Measurements from ENCODE around the gene LRP8.

LRP8 gene

GRCh38 chr1:53341521-53341895, 13.6 kb upstream of the LRP8 start:
- in situ Hi-C loops (cut with HindIII; ENCODE audit: low sequenced_read_pairs) = loop anchor here (5.0 kb wide), 2 partner anchors 39 to 41 kb away; no protein-coding TSS in a partner anchor

- in situ Hi-C loops (cut with HindIII; ENCODE audit: low sequenced_read_pairs) = loop anchor here (5.0 kb wide), 2 partner anchors 39 to 41 kb away; no protein-coding TSS in a partner anchor
These were observed 13.0 kb upstream of the LRP8 start for GRCh38 chr1:53340660-53341520.

- in situ Hi-C loops (cut with HindIII; ENCODE audit: low sequenced_read_pairs) = loop anchor here (5.0 kb wide), 2 partner anchors 38 to 42 kb away; no protein-coding TSS in a partner anchor
These were observed 12.1 kb upstream of the LRP8 start for GRCh38 chr1:53339736-53340635.

GRCh38 chr1:53338423-53338822, 10.6 kb upstream of the LRP8 start:
- in situ Hi-C loops (cut with HindIII; ENCODE audit: low sequenced_read_pairs) = no loop called here

- in situ Hi-C loops (cut with HindIII; ENCODE audit: low sequenced_read_pairs) = no loop called here
These were observed 9.6 kb upstream of the LRP8 start for GRCh38 chr1:53337499-53337898.

GRCh38 chr1:53336146-53336545, 8.3 kb upstream of the LRP8 start:
- in situ Hi-C loops (cut with HindIII; ENCODE audit: low sequenced_read_pairs) = no loop called here

GRCh38 chr1:53335661-53336060, 7.8 kb upstream of the LRP8 start:
- in situ Hi-C loops (cut with HindIII; ENCODE audit: low sequenced_read_pairs) = no loop called here

GRCh38 chr1:53334781-53335180, 6.9 kb upstream of the LRP8 start:
- in situ Hi-C loops (cut with HindIII; ENCODE audit: low sequenced_read_pairs) = no loop called here

- in situ Hi-C loops (cut with HindIII; ENCODE audit: low sequenced_read_pairs) = no loop called here
These were observed 6.4 kb upstream of the LRP8 start for GRCh38 chr1:53334312-53334711.

GRCh38 chr1:53332833-53333232, 5.0 kb upstream of the LRP8 start:
- in situ Hi-C loops (cut with HindIII; ENCODE audit: low sequenced_read_pairs) = no loop called here

- in situ Hi-C loops (cut with HindIII; ENCODE audit: low sequenced_read_pairs) = no loop called here
These were observed 4.3 kb upstream of the LRP8 start for GRCh38 chr1:53332186-53332564.

- in situ Hi-C loops (cut with HindIII; ENCODE audit: low sequenced_read_pairs) = no loop called here
These were observed 3.7 kb upstream of the LRP8 start for GRCh38 chr1:53331446-53332185.

- in situ Hi-C loops (cut with HindIII; ENCODE audit: low sequenced_read_pairs) = no loop called here
These were observed 2.9 kb upstream of the LRP8 start for GRCh38 chr1:53330819-53331218.

- in situ Hi-C loops (cut with HindIII; ENCODE audit: low sequenced_read_pairs) = no loop called here
These were observed 950 bp upstream of the LRP8 start for GRCh38 chr1:53328541-53329499.

GRCh38 chr1:53327182-53327913, 522 bp downstream of the LRP8 start:
- in situ Hi-C loops (cut with HindIII; ENCODE audit: low sequenced_read_pairs) = no loop called here

- in situ Hi-C loops (cut with HindIII; ENCODE audit: low sequenced_read_pairs) = no loop called here
These were observed 1.2 kb downstream of the LRP8 start for GRCh38 chr1:53326598-53327181.

GRCh38 chr1:53326088-53326597, 1.7 kb downstream of the LRP8 start:
- in situ Hi-C loops (cut with HindIII; ENCODE audit: low sequenced_read_pairs) = no loop called here

- in situ Hi-C loops (cut with HindIII; ENCODE audit: low sequenced_read_pairs) = no loop called here
These were observed 2.4 kb downstream of the LRP8 start for GRCh38 chr1:53325326-53326087.

Data from endothelial cell of hepatic sinusoid (primary cell).